CD4-positive, alpha-beta T cell (primary cell): ENCODE results near the gene PRAMEF18. TPM values are rescaled to one million over a fixed set of nuclear protein-coding genes. Genes with fewer than 3 reads are reported as not detected.
"Not testable (repeated sequence)": the region's sequence is repeated elsewhere in the genome, so short reads cannot be mapped to it uniquely, and the experiment has no call there.

ENCODE experiments used
- ATAC-seq: fragments of 200-7000 bp; cut with Tn5 transposase; one replicate; pipeline ENCODE4 v1.10.0; 2022; ENCODE audit warnings: mild to moderate bottlenecking; ENCODE audit not compliant: poor library complexity
- CTCF ChIA-PET: fragments of 350-600 bp; sonication (Branson Sonifier 250); formaldehyde crosslinking; loops from one replicate; lab custom pipeline; 2021; ENCODE audit warnings: antibody characterized with exemption, inconsistent platforms; lab: Charles Lee
- POLR2A ChIA-PET: fragments of 350-600 bp; sonication (Branson Sonifier 250); formaldehyde crosslinking; loops from one replicate; lab custom pipeline; 2021; ENCODE audit warnings: antibody characterized with exemption, inconsistent platforms; lab: Charles Lee
- DNase-seq, 14 experiments: peaks; one replicate each; pipeline ENCODE4 v3.0.0-alpha.2; 2013 to 2020; ENCODE audit warnings: mixed read lengths in 2 of 14
- H3K27ac ChIP-seq, 2 donors: one replicate each; pipeline versions ENCODE4 v1.5.1 to v1.7.0; 2013; ENCODE audit warnings: low read length in 2 of 2, low read depth in 1 of 2, mild to moderate bottlenecking in 1 of 2
- H3K27me3 ChIP-seq, 2 experiments: 1 replicate in 1 of 2; 2 replicates in 1 of 2; pipeline versions ENCODE4 v1.6.1 to v1.7.0; 2013; ENCODE audit warnings: low read length in 2 of 2, control low read depth in 1 of 2, mild to moderate bottlenecking in 1 of 2, moderate library complexity in 1 of 2; ENCODE audit not compliant: insufficient read depth in 2 of 2, control insufficient read depth in 1 of 2
- H3K36me3 ChIP-seq: one replicate; pipeline ENCODE4 v1.6.1; 2013; ENCODE audit warnings: low read length, control low read depth; ENCODE audit not compliant: insufficient read depth
- H3K4me1 ChIP-seq: one replicate; pipeline ENCODE4 v1.6.1; 2013; ENCODE audit warnings: low read length, control low read depth; ENCODE audit not compliant: insufficient read depth
- H3K4me3 ChIP-seq: one replicate; pipeline ENCODE4 v1.5.1; 2013; ENCODE audit warnings: mild to moderate bottlenecking, low read length, moderate library complexity
- H3K9me3 ChIP-seq, 2 experiments: 1 replicate in 1 of 2; 2 replicates in 1 of 2; pipeline versions ENCODE4 v1.6.1 to v1.7.0; 2013; ENCODE audit warnings: low read length in 2 of 2, mild to moderate bottlenecking in 2 of 2, control low read depth in 1 of 2, moderate library complexity in 1 of 2; ENCODE audit not compliant: control insufficient read depth in 1 of 2, insufficient read depth in 1 of 2
- H3K27ac Mint-ChIP-seq: one replicate; pipeline ENCODE4 v1.8.0; 2020; ENCODE audit warnings: mixed read lengths
- H3K27me3 Mint-ChIP-seq: one replicate; pipeline ENCODE4 v1.8.0; 2021; ENCODE audit warnings: mixed read lengths
- H3K36me3 Mint-ChIP-seq: one replicate; pipeline ENCODE4 v1.8.0; 2021; ENCODE audit warnings: low read depth, mixed read lengths
- H3K4me1 Mint-ChIP-seq: one replicate; pipeline ENCODE4 v1.8.0; 2021; ENCODE audit warnings: low read depth, mixed read lengths
- H3K4me3 Mint-ChIP-seq: one replicate; pipeline ENCODE4 v1.8.0; 2020; ENCODE audit warnings: mild to moderate bottlenecking, mixed read lengths
- H3K9me3 Mint-ChIP-seq: one replicate; pipeline ENCODE4 v1.8.0; 2020; ENCODE audit warnings: mixed read lengths
- intact Hi-C, 2 experiments: fragments of 100-400 bp; cut with DNase I in 1 of 2; cut with micrococcal nuclease in 1 of 2; formaldehyde crosslinking; loops; one replicate each; pipeline versions ENCODE4 v1.15.1 to v1.9.0; 2023 to 2025; cut with DNase I, micrococcal nuclease
- total RNA-seq, 174 experiments: library from RNA in 2 of 174; stranded (reverse) in 2 of 174; gene quantifications; one replicate each; pipeline ENCODE4 v1.2.3 and lab custom pipeline; 2021 to 2026

The PRAMEF18 gene
- total RNA-seq, 2 experiments from 2014 or later: not detected

DNA sequence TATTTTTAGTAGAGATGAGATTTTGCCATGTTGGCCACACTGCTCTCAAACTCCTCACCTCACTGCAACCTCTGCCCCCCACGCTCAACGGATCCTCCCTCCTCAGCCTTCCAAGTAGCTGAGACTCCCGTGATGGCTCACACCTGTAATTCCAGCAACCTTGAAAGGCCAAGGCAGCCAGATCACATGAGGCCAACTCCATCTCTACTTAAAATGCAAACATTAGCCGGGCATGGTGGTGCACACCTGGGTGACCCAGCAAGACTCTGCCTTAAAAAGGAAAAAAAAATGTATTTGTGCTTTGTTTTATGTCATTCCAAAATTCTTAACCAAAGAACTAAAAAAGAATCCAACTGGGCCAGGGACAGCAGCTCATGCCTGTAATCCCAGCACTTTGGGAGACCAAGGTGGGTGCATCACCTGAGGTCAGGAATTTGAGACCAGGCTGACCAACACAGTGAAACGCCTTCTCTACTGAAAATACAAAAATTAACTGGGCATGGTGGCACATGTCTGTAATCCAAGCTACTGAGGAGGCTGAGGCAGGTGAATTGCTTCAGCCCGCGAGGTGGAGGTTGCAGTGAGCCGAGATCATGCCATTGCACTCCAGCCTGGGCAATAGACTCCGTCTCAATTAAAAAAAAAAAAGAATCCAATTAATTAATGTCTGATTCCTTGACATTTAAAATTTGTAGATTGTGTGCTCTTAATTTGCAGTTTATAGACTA is 17.7 kb upstream of the PRAMEF18 start:
- H3K4me1 Mint-ChIP-seq, DNase-seq, intact Hi-C loops, H3K27me3 ChIP-seq, ATAC-seq, H3K27ac Mint-ChIP-seq, H3K9me3 Mint-ChIP-seq, POLR2A ChIA-PET, H3K36me3 ChIP-seq, H3K27me3 Mint-ChIP-seq, H3K4me1 ChIP-seq, H3K27ac ChIP-seq, H3K4me3 ChIP-seq, H3K9me3 ChIP-seq, H3K36me3 Mint-ChIP-seq, CTCF ChIA-PET, H3K4me3 Mint-ChIP-seq: not testable (repeated sequence)

DNA sequence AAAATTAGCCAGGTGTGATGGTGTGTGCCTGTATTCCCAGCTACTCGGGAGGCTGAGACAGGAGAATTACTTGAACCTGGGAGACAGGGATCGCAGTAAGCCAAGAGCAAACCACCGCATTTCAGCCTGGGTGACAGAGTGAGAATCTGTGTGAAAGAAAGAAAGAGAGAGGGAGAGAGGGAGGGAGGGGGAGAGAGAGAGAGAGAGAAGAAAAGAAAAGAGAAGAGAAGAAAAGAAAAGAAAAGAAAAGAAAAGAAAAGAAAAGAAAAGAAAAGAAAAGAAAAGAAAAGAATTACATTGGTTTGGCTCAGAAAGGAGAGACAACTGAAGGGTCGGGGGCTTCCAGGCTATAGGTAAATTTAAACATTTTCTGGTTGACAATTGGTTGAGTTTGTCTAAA is 13.7 kb upstream of the PRAMEF18 start:
- H3K4me1 Mint-ChIP-seq, H3K36me3 Mint-ChIP-seq, DNase-seq, H3K27me3 ChIP-seq, H3K27ac ChIP-seq, H3K27ac Mint-ChIP-seq, H3K4me3 ChIP-seq, H3K36me3 ChIP-seq, H3K27me3 Mint-ChIP-seq, H3K4me1 ChIP-seq, H3K4me3 Mint-ChIP-seq, ATAC-seq, intact Hi-C loops, CTCF ChIA-PET, H3K9me3 ChIP-seq, POLR2A ChIA-PET, H3K9me3 Mint-ChIP-seq: not testable (repeated sequence)

- POLR2A ChIA-PET, CTCF ChIA-PET, H3K4me3 ChIP-seq: not testable (repeated sequence)
These were observed 11.6 kb upstream of the PRAMEF18 start for GRCh38 chr1:13237572-13237971.

GRCh38 chr1:13234057-13234456 is 8.1 kb upstream of the PRAMEF18 start:
- H3K4me3 Mint-ChIP-seq, H3K27ac ChIP-seq, H3K4me1 Mint-ChIP-seq, POLR2A ChIA-PET, H3K27me3 ChIP-seq, ATAC-seq, DNase-seq, H3K27ac Mint-ChIP-seq, H3K36me3 ChIP-seq, CTCF ChIA-PET, H3K36me3 Mint-ChIP-seq, H3K27me3 Mint-ChIP-seq, H3K4me3 ChIP-seq, intact Hi-C loops, H3K9me3 Mint-ChIP-seq, H3K4me1 ChIP-seq, H3K9me3 ChIP-seq: not testable (repeated sequence)

More at GRCh38 chr1:13237572-13237971, 11.6 kb upstream of the PRAMEF18 start:
- H3K4me1 Mint-ChIP-seq, H3K27me3 ChIP-seq, H3K27ac ChIP-seq, H3K27ac Mint-ChIP-seq, H3K27me3 Mint-ChIP-seq, H3K36me3 Mint-ChIP-seq, H3K36me3 ChIP-seq, DNase-seq, H3K9me3 Mint-ChIP-seq, intact Hi-C loops, H3K4me3 Mint-ChIP-seq, H3K9me3 ChIP-seq, H3K4me1 ChIP-seq, ATAC-seq: not testable (repeated sequence)

GRCh38 chr1:13232056-13232455 is 6.1 kb upstream of the PRAMEF18 start:
- H3K4me3 Mint-ChIP-seq, H3K27me3 ChIP-seq, ATAC-seq, intact Hi-C loops, H3K4me1 ChIP-seq, DNase-seq, H3K27ac ChIP-seq, H3K9me3 ChIP-seq, H3K9me3 Mint-ChIP-seq, POLR2A ChIA-PET, CTCF ChIA-PET, H3K36me3 Mint-ChIP-seq, H3K4me3 ChIP-seq, H3K4me1 Mint-ChIP-seq, H3K27ac Mint-ChIP-seq, H3K36me3 ChIP-seq: not testable (repeated sequence)
- peaks cover 17% of the 10 kb centered on the region for H3K27me3 Mint-ChIP-seq

DNA sequence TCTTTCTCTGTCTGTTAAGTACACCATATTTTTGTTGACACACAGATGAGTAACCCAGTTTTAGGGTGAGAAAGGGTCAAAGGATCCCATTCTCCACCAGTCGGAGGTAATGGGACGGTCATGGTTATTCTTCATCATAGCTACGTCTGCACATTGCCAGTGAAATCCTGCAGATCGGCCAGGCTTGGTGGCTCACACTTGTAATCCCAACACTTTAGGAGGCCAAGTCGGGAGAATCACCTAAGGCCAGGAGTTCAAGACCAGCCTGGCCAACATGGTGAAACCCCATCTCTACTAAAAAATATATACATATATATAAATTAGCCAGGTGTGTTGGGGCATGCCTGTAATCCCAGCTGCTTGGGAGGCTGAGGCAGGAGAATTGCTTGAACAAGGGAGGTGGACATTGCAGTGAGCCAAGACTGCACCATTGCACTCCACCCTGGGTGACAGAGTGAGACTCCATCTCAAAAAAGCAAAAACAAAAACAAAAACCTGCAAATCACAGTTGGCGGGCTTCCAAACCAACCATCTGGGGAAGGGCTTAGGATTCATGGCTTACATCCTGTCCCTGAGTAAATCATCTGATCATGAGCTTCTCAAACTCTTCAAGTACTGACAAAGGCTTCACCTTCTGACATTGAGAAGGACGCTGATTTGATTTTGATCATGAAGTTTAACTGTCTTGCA is 5.3 kb upstream of the PRAMEF18 start:
- H3K4me3 Mint-ChIP-seq, CTCF ChIA-PET, ATAC-seq, intact Hi-C loops, H3K36me3 ChIP-seq, H3K4me1 Mint-ChIP-seq, H3K27ac Mint-ChIP-seq, DNase-seq, POLR2A ChIA-PET, H3K27me3 ChIP-seq, H3K9me3 Mint-ChIP-seq, H3K27ac ChIP-seq, H3K36me3 Mint-ChIP-seq, H3K9me3 ChIP-seq, H3K4me1 ChIP-seq, H3K4me3 ChIP-seq: not testable (repeated sequence)
- peaks cover 19% of the 10 kb centered on the region for H3K27me3 Mint-ChIP-seq

DNA sequence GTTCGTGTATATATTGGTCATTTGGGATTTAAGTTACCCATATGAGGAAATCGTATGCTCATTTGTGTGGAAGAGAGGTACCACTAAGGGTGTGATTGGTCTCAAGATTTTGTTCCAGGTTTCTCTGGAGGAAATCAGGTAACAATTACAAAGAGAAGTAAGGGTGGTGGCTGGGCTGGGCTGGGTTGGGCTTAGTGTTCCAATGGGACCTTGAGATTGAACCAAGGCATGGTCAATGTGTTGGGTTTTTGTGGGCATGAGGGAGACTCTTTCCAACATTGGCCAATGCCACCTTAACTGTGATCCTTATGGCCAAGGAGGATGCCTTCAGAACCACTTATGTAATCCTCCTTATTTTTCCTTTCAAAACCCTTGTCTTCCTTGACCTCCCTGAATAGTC is 4.6 kb upstream of the PRAMEF18 start:
- POLR2A ChIA-PET: interaction anchor here (0.7 kb wide), 1 partner anchor 146 kb away, joined by 3 read pairs; no protein-coding TSS in a partner anchor
- H3K4me1 Mint-ChIP-seq, H3K4me3 Mint-ChIP-seq, H3K4me1 ChIP-seq, CTCF ChIA-PET, H3K27ac Mint-ChIP-seq, H3K4me3 ChIP-seq, DNase-seq, intact Hi-C loops, H3K36me3 ChIP-seq, H3K27ac ChIP-seq, H3K36me3 Mint-ChIP-seq, H3K9me3 ChIP-seq, ATAC-seq, H3K9me3 Mint-ChIP-seq, H3K27me3 ChIP-seq: not testable (repeated sequence)
- H3K27me3 Mint-ChIP-seq: peaks cover 22% of the 10 kb centered on the region
